ENCODE data around the gene DTD2.
A peak's percentile ranks its signal among the peaks of the same experiment; 100 is the strongest.
"Not testable (repeated sequence)": the region's sequence is repeated elsewhere in the genome, so short reads cannot be mapped to it uniquely, and the experiment has no call there.

The DTD2 gene

GRCh38 chr14:31456841-31457664 is at the start of gene DTD2:
TSS of gene DTD2 (minus strand) at chr14:31457506. CDS start at chr14:31457393, 113 bp downstream.
- DNase-seq (ENCODE audit: low spot score): peak; percentile 95

- no peak for DNase-seq (ENCODE audit: low spot score)
These were observed 48.1 kb upstream of the DTD2 start for GRCh38 chr14:31505411-31505810.

- no peak for DNase-seq (ENCODE audit: low spot score)
These were observed 44.6 kb upstream of the DTD2 start for GRCh38 chr14:31501870-31502269.

GRCh38 chr14:31492759-31493498 is 35.6 kb upstream of the DTD2 start:
- DNase-seq (ENCODE audit: low spot score): no peak

- DNase-seq (ENCODE audit: low spot score): no peak
These were observed 32.4 kb upstream of the DTD2 start for GRCh38 chr14:31489691-31490090.

GRCh38 chr14:31487886-31488285 is 30.6 kb upstream of the DTD2 start, which contains the start of gene GPR33:
TSS of gene GPR33 (minus strand) at chr14:31488039. CDS start at chr14:31483965, 4,074 bp downstream.
- no peak for DNase-seq (ENCODE audit: low spot score)

- no peak for DNase-seq (ENCODE audit: low spot score)
These were observed 29.5 kb upstream of the DTD2 start for GRCh38 chr14:31486764-31487163.

- no peak for DNase-seq (ENCODE audit: low spot score)
These were observed 27.4 kb upstream of the DTD2 start for GRCh38 chr14:31484754-31485153.

- no peak for DNase-seq (ENCODE audit: low spot score)
These were observed 22.9 kb upstream of the DTD2 start for GRCh38 chr14:31480156-31480555.

GRCh38 chr14:31479027-31479426 is 21.7 kb upstream of the DTD2 start:
- no peak for DNase-seq (ENCODE audit: low spot score)

GRCh38 chr14:31477248-31477647 is 19.9 kb upstream of the DTD2 start:
- DNase-seq (ENCODE audit: low spot score): no peak

- DNase-seq (ENCODE audit: low spot score): no peak
These were observed 19.0 kb upstream of the DTD2 start for GRCh38 chr14:31476131-31476866.

GRCh38 chr14:31466554-31466953 is 9.2 kb upstream of the DTD2 start:
- DNase-seq (ENCODE audit: low spot score): no peak

- no peak for DNase-seq (ENCODE audit: low spot score)
These were observed 7.8 kb upstream of the DTD2 start for GRCh38 chr14:31465111-31465510.

- not testable (repeated sequence) for DNase-seq (ENCODE audit: low spot score)
These were observed 5.1 kb upstream of the DTD2 start for GRCh38 chr14:31462450-31462849.

- DNase-seq (ENCODE audit: low spot score): no peak
These were observed 4.2 kb upstream of the DTD2 start for GRCh38 chr14:31461545-31461944.

- DNase-seq (ENCODE audit: low spot score): no peak
These were observed 656 bp upstream of the DTD2 start for GRCh38 chr14:31457665-31458659.

GRCh38 chr14:31449971-31450610 is 7.2 kb downstream of the DTD2 start:
- no peak for DNase-seq (ENCODE audit: low spot score)

GRCh38 chr14:31449136-31449535 is 8.2 kb downstream of the DTD2 start:
- DNase-seq (ENCODE audit: low spot score): no peak

- no peak for DNase-seq (ENCODE audit: low spot score)
These were observed 11.6 kb downstream of the DTD2 start for GRCh38 chr14:31445703-31446102.

GRCh38 chr14:31442284-31442683 is 15.0 kb downstream of the DTD2 start:
- no peak for DNase-seq (ENCODE audit: low spot score)

Data from ecto neural progenitor cell (in vitro differentiated cells).